Chondrocyte (in vitro differentiated cells): Measurements from ENCODE around the gene PPP2R1B. TPM values are rescaled to one million over a fixed set of nuclear protein-coding genes. Genes with fewer than 3 reads are reported as not detected.
"Not testable (repeated sequence)": the region's sequence is repeated elsewhere in the genome, so short reads cannot be mapped to it uniquely, and the experiment has no call there.

Experiments
- DNase-seq: peaks from one replicate; pipeline ENCODE4 v3.0.0; 2021; ENCODE audit warnings: mixed read lengths, low spot score
- H3K27ac Mint-ChIP-seq: one replicate; pipeline ENCODE4 v1.8.0; 2021; ENCODE audit warnings: mild to moderate bottlenecking, moderate library complexity, mixed read lengths; ENCODE audit not compliant: unreplicated experiment
- H3K27me3 Mint-ChIP-seq: 2 replicates; pipeline ENCODE4 v1.8.0; 2021; ENCODE audit warnings: low read depth, mixed read lengths
- H3K36me3 Mint-ChIP-seq: 2 replicates; pipeline ENCODE4 v1.8.0; 2021; ENCODE audit warnings: low read depth, mixed read lengths
- H3K4me1 Mint-ChIP-seq: 2 replicates; pipeline ENCODE4 v1.8.0; 2021; ENCODE audit warnings: low read depth, mild to moderate bottlenecking, mixed read lengths
- H3K4me3 Mint-ChIP-seq: one replicate; pipeline ENCODE4 v1.8.0; 2021; ENCODE audit warnings: mild to moderate bottlenecking, moderate library complexity, mixed read lengths; ENCODE audit not compliant: unreplicated experiment
- H3K9me3 Mint-ChIP-seq: 2 replicates; pipeline ENCODE4 v1.8.0; 2021; ENCODE audit warnings: low read depth, mixed read lengths
- CTCF ChIP-seq: fragments of 200-600 bp; sonication (generic); IDR thresholded peaks from 2 replicates; pipeline ENCODE4 v1.5.0; 2021; ENCODE audit warnings: antibody characterized with exemption, mild to moderate bottlenecking, moderate library complexity
- total RNA-seq: library from RNA; stranded (reverse); gene quantifications from 3 replicates; pipeline ENCODE4 v1.2.1, GENCODE V29; 2021

PPP2R1B gene
- total RNA-seq, 1 donor from 2014 or later: 17.2 TPM

GRCh38 chr11:111785076-111785475 lies 18.9 kb upstream of the PPP2R1B start:
- no peak for TF ChIP-seq CTCF
- Mint-ChIP-seq H3K27me3 (no peaks in the 10 kb centered on the region), H3K36me3 (peaks cover 7% of the 10 kb centered on the region), H3K27ac (no peak overlapping the region), H3K4me3 (no peak overlapping the region), H3K4me1 (no peaks in the 10 kb centered on the region), H3K9me3 (no peaks in the 10 kb centered on the region)
- DNase-seq: no peak

GRCh38 chr11:111784311-111784710 lies 18.1 kb upstream of the PPP2R1B start:
- not testable (repeated sequence) for H3K27me3 Mint-ChIP-seq, H3K4me3 Mint-ChIP-seq, DNase-seq, H3K27ac Mint-ChIP-seq, H3K36me3 Mint-ChIP-seq, H3K9me3 Mint-ChIP-seq, H3K4me1 Mint-ChIP-seq

- peaks cover 7% of the 10 kb centered on the region for H3K36me3 Mint-ChIP-seq
- H3K4me3 Mint-ChIP-seq: no peak overlapping the region
- DNase-seq: no peak
- no peak overlapping the region for H3K27ac Mint-ChIP-seq
- no peak for TF ChIP-seq CTCF
- no peaks in the 10 kb centered on the region for H3K27me3 Mint-ChIP-seq
- H3K4me1 Mint-ChIP-seq: peaks cover 8% of the 10 kb centered on the region
- H3K9me3 Mint-ChIP-seq: no peaks in the 10 kb centered on the region
Observed at GRCh38 chr11:111782109-111782741, 16.0 kb upstream of the PPP2R1B start.

GRCh38 chr11:111779118-111779517 lies 12.9 kb upstream of the PPP2R1B start:
- Mint-ChIP-seq H3K27ac (no peak overlapping the region), H3K4me3 (no peak overlapping the region), H3K36me3 (no peaks in the 10 kb centered on the region), H3K4me1 (peaks cover 28% of the 10 kb centered on the region), H3K9me3 (no peaks in the 10 kb centered on the region), H3K27me3 (no peaks in the 10 kb centered on the region)
- no peak for TF ChIP-seq CTCF
- no peak for DNase-seq

- H3K27ac Mint-ChIP-seq: peak overlapping the region; percentile 65
Observed at GRCh38 chr11:111778047-111778558, 11.9 kb upstream of the PPP2R1B start.

More at GRCh38 chr11:111778047-111778558, 11.9 kb upstream of the PPP2R1B start:
- Mint-ChIP-seq H3K9me3 (no peaks in the 10 kb centered on the region), H3K27me3 (no peaks in the 10 kb centered on the region), H3K4me1 (peaks cover 28% of the 10 kb centered on the region), H3K4me3 (no peak overlapping the region), H3K36me3 (no peaks in the 10 kb centered on the region)
- TF ChIP-seq CTCF: no peak
- no peak for DNase-seq
